GM19328 (cell line): ENCODE measurements around the gene ATP8A2.

Experiments used
- ATAC-seq: cut with Tn5 transposase; IDR thresholded peaks from one replicate; pipeline ENCODE4 v1.9.1; 2021; ENCODE audit warnings: mild to moderate bottlenecking, moderate library complexity; ENCODE audit not compliant: unreplicated experiment

ATP8A2 gene

DNA sequence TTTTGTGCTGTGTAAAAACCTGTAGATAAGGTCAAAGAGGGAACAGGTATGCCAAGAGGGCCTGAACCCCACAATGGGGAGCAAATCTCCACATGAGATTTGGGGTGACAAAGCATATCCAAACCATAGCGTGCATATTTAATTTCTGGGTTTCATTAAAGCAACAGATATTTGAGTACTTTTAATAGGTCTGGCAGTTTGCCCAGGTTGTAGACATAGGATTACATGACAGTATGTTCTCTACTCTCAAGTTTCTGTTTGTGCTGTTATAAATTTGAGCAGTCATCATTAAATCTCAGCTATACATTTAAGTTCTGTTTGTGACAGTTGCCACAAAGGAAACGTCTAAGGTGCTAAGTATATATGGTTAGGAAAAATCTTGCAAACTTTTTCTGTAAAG is 236.4 kb downstream of the ATP8A2 start:
- ATAC-seq = no peak

DNA sequence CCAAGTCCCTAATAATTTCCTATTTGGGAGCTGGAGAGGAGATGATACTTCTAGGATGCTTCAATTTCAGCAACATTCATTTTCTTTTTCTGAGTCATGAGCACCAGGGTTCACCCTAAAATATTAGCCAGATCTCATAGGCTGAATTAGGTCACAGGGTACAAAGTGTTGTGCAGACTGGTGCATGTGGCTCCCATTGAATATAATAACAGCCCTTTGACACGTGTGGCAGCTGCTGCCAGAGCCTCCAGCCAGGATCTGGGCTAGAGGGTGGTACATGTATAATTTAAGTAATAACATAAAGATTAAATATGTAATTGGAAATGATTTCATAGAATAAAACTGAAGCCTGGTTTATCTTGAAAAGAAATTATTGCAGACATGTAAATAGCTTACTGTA is 244.9 kb downstream of the ATP8A2 start:
- ATAC-seq = no peak

DNA sequence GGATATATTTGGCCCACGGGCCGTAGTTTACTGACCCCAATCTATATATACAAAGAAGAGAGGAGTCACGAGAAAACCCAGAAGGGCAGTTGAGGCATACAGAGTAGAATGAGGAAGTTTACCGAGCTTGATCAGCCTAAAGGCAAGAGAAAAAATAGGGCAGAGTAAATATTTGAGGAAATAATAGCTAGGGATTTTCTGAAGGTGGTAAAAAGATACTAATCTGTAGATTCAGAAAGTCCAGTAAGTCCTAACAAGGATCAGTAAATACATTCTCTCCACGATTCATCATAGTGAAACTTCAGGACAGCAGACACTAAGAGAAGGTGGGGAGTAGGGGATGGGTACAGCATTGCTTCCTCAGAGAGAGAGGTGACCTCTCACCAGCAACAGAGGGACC is 248.1 kb downstream of the ATP8A2 start:
- ATAC-seq = no peak

DNA sequence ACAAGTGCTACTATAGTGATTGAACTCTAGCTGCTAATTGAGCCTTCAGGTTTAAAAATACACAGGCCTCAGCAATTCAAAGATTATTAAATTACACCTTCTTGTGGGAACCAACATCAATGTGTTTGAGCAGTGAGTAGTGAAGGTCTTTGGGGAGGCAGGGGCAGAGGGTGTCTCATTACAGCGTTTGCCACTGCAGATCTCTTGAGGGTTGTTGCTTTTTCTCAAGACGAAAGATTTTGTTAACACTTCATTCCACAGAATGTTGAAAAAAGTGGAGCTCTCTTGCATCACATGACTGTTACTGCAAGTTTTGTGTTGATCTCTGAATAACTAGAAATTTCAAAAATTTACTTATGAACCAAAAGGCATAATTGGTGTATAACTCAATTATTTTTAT is 253.6 kb downstream of the ATP8A2 start:
- ATAC-seq = no peak

DNA sequence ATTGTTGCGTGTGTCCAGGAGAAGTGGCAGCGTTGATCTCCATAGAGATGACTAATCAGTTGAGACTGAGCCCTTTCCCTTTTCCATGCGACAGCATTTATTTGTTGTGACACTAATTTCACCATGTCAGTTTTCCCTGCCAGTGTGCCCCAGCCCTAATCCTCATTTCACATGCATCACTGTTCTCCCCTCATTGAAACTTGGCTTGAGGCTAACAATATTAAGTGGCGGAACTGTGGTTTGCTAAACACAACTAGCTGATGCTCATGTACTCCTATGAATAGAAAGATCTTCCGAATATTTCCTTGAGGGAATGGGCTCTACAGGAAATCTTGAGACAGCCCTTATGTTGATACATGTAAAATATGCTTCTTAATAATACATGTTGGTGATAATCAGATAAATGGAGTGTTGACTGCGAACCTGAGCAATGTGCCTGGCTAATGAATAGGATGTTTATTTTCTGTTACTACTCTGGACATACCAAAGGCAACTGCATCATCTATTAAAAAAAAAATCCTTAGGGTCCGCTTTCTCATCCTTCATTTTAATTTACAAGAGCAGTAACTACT is 258.6 kb downstream of the ATP8A2 start:
- no peak for ATAC-seq

DNA sequence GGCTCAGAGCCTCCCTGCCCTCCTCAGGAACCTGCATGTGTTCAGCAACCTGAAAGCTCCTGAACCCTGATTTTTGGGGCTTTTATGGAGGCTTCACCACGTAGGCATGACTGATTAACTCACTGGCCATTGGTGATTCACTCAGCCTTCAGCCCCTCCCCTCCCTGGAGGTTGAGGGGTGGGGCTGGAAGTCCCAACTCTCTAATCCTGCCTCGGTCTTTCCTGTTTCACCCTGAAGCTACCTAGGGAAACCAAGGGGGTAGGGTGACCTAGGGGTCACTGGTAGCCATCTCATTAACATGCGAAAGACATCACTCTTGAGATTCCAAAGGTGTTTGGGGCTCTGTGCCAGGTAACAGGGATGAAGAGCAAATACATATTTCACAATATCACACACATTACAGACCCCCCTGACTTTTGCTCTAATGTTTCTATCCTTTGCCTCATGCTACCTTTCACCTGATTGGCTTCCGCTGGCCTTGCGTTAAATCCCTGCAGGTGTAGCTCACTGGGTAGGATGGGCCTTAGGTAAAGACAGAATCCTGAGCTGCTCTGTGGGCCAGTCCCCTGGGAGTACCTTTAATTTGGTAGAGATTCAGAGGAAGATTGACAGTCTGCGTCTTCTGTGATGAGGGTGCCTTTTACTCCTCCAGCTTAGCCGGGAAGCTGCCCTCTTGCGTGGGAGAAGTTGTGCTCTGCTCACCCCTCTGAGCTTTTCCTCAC is 260.6 kb downstream of the ATP8A2 start:
- no peak for ATAC-seq

DNA sequence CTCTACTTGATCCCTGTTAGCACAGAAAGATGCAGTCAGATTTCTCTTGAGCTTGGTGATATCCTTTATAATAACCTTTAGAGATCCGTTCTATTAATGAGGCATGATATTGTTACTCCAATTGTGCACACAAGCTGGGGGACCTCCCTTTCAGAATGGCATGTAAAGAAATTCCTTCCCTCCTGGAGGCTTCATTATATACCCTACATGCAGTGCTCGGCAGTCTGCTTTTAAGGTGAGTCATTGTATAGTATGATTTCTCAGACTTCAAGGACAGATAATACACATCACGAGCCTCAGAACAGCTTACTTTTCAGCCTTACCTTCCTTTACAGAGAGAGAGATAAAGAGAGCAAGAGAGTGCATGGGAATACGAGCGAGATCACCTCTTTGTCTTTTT is 261.3 kb downstream of the ATP8A2 start:
- ATAC-seq = no peak

DNA sequence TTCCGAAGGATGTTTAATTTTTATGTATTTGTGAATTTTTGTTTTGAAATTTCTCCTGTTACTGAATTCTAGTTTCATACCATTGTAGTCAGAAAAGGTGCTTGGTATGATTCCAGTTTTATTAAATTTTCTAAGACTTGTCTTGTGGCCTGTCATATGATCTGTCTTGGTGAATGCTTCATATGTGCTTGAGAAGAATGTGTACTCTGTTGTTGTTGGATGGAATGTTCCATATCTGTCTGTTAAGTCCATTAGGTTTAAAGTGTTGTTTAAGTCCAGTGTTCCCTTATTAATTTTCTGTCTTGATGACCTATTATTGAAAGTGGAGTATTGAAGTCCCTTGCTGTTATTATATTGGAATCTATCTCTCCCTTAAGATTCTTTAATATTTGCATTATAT is 273.9 kb downstream of the ATP8A2 start:
- ATAC-seq = no peak

DNA sequence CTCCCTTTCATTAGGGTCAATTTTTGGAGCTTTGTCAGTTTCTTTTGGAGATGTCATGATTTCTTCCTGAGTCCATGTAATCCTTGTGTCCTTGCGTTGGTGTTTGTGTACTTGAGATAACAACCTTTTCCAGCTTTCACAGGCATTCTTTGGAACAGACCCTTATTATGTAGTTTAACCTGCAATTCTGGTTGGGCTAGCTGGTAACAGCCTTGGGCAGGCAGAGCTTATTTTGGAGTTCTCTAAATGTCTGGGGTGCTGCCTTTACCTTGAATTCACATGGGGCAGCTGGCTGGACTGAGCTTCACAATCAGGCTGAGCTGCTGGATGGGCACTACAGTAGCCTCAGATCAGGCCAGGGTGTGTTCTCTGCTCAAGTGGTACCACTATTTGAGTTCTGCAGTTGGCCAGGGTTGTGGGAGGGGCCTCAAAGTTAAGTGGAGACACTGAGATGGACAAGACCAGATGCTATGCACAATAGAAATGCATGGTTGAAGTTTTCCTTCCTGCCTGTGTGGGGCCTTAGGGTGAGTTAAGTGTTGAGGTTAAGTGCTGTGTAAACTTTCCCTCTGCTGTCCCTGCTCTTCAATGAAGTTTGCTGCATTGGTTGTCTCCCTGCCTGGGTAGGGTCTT is 277.3 kb downstream of the ATP8A2 start:
- no peak for ATAC-seq

DNA sequence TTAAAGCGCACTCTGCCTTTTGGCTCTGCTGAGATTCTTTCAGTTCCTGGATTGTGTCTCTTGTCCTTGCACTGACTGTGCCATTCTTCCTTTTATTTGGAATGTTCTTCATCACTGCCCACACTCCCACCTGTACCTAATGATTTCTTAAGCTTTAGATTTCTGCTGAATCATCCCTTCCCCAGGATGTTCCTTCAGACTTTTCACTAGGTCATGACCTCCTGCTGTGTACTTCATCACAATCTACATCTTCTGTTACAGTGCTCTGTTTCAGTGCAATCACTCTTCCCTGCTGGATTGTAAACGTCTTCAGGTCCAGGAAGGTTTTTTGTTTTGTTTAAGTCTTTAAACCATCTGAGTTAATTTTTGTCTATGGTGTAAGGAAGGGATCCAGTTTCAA is 281.0 kb downstream of the ATP8A2 start:
- ATAC-seq = no peak

DNA sequence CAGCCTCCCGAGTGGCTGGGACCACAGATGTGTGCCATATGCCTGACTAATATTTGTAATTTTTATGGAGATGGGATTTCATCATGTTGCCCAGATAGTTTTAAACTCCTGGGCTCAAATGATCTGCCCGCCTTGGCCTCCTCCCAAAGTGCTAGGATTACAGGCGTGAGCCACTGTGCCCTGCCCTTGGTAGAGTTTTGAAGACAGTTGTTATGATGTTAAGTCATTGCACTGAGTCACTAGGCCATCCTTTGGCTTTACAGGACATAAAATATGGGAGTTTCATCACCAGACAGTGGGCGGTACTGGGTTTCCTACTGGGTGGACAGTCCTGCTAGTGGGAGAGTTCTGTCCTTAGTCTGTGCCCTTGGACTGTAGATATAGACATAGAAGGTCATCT is 282.5 kb downstream of the ATP8A2 start:
- no peak for ATAC-seq

DNA sequence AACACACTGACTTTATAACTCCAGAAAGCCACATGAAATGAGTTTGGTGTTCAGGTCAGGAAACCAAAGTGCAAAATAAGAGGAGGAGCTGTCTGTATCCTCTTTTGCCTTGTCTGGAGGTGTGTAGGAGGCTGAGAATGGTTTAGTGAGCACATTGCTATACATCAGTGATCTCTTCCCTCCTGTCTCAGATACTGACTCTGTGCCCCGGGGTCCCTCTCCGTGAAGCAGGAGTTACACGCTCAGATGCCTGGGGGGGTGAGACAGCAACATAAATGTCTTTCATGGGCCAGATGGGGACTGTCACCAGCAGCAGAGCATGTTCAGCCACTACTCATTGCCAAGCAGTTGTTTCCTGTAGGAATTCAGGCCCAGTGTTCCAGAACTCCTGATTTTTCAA is 285.4 kb downstream of the ATP8A2 start:
- ATAC-seq = no peak

DNA sequence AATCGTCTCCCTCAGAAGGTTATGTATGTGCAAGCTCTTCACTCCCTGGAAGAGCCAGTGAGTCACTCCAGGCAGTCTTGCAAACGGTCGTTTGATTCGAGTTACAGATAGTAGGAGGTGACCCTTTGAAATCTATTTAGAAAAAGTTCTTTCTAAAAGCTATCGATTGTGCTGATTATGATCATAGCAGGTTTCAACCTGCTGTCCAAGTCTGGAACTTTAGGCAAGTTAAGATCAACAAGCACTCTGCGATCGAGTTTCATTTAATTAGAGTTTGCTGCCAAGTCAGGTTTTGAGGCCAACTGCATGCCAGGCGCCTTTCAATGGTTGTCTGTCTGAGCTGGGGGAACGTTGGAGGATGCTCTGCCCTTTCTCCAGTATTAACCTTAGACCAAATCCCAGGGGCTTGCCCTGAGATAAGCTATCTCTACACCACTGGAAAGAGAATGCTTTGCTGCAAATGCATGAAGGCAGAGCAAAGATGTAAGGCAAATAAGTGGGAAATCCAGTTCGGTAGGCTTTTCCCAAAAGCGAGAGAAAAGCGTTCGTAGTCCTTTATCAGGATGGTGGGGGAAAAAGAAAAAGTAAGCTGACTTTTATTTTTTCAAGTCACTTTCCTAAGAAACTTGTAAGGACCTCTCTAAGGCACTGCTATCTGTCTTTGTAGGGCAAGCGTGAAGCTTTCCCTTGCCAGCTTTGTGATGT is 287.5 kb downstream of the ATP8A2 start:
- ATAC-seq = no peak

DNA sequence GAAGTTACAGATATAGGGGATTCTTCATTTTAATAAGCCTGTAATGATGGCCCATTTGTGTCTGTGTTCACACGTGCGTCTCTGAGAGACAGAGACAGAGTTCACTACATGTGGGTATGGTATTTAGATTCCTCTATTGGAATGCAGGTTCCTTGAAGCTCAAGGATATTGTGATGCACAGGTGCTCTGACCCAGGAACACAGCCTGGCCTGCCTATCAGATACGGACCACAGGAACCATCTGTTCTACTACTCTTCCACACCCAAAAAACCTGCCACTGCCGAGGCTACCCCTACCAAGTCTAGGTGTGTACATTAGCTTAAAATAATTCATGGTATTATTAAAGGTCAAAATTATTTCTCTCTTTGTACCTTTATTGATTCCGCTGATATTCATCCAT is 289.2 kb downstream of the ATP8A2 start:
- no peak for ATAC-seq

DNA sequence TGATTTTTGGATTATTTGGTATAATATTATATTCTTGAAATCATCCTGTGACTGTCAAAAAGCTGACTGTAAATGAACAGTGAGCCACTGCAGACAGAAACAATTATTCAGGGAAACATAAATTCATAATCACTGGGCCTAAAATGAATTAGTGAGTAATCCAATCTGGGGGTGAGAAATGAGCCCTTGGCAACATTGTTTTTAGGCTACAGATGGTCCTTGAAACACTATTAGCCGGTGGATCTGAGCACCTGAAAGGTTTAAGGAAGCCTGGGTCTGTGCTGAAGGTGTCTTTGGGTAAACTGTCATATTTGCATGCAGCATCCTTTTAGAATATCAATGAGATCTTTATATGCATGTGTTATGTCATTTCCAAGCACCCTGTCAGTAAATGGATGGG is 290.7 kb downstream of the ATP8A2 start:
- no peak for ATAC-seq

DNA sequence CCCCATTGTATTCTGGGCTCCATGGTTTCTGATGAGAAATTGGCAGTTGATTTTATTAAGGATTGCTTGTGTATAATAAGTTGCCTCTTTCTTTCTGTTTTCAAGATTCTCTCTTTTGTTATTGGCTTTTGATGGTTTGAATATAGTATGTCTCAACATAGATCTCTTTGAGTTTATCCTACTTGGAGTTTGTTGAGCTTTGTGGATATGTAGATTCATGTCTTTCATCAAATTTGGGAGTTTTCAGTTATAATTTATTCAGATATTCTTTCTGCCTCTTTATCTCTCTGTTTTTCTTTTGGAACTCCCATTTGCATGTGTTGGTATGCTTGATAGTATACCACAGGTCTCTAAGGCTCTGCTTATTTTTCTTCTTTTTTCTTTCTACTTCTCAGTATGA is 296.6 kb downstream of the ATP8A2 start:
- ATAC-seq = no peak

DNA sequence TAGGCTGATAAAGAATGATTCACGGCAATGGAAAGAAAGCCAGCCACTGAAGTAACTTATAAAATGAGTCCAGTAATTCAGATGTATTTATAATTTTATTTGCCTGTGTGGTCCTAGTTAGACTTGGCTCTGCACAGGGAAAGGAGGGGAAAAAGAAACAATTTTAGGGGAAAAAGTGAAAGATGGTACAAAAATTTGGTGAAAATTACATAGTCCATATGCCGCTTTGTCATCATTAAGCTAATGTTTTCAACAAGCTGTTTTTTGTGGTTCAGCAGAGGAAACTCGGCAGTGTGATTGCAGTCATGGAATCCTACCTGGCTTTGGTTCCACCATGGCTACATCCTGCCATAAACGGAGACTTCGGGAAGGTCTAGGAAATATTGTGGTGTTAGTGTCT is 301.9 kb downstream of the ATP8A2 start:
- ATAC-seq = no peak

DNA sequence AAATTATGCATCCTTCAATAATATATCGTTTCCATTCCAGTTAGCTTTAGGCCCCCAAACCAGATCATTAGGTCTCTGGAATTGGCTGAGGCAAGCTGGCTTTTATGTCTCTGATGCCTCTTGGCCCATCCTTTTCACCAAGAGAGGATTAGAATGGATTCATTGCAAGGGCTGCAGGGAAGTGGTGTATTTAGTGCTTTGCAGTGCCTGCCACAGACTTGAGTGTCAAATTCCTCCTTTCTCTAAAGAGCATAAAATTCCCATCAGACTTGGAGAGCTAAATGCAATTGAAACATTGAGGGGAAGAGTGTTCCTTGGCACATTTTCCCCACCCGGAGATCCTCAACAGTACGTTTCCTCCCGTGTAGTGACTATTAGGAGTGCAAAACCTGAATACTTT is 302.6 kb downstream of the ATP8A2 start:
- no peak for ATAC-seq

DNA sequence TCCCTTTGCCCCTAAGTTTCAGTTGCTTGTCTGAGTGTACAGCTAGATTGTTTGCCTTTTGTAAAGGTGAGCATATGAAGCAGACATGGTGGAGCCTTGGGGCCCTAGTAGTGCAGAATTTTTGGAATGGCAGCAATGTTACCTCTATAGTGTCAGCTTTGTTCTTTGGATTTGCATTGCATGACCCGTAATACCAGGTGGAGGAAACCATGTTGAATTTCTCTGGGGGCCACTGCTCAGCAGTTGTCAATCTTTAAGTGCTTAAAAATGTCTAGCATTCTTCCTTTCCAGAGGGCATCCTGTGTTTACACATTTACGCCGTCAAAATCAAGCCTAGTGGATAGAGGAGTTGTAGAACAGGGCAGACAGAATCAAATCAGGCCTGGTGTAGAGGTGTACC is 303.3 kb downstream of the ATP8A2 start:
- no peak for ATAC-seq

DNA sequence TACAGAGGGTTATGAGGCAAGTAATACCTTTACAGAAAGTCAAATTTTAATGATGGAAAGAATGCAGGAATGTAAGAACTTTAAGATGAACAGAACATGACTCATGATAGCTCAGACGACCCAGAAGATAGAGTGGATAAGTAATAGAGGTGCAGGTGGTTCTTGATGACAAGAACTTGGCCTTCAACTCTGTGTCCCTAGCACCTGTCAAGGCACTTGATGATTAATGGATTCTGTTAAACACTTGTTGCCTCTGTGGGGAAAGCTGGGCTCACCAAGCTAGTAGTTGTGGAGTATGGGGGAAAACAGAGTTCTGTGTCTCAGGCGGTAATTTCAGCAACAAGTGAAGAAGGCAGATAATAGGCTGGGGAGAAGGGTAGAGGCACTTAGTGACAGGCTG is 306.2 kb downstream of the ATP8A2 start:
- ATAC-seq = no peak

DNA sequence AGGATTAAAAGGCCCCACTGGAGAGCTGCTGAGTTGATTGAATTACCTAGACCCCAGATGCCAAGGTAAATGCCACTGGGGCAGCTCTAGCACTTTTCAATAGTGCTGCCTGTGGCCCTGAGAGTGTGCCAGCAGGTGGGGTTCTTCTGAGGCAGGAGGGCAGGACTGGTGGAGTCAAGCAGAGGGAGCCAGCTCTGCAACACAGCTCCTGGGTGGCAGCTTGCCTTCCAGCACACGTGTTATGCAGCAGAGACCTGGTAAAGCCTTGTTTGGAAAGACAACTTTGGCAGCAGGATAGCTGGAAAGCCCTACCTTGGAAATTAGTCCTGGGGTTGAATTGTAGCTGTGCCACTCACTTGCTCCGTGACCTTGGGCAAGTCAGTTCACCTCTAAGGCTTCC is 306.6 kb downstream of the ATP8A2 start:
- no peak for ATAC-seq

DNA sequence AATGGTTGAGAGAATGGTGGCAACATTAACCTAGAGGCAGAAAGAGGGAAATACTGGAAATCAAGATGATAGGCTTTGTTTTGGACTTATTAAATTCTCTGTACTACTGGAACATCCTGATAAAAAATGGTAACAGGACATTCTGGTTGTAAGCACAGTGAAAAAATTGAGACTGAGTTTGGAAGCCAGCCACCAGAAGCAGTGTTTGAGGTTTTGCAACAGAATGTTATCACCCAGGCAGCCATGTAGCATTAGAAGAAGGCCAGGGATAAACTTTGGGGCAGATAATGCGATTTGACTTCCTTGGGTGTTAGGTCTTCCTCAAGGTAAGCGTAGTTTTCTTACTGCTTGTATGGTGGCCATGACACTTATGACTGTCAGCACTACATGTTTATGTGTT is 307.4 kb downstream of the ATP8A2 start:
- ATAC-seq = no peak
